Right atrium auricular region (tissue), 2 donors: Measurements from ENCODE around the gene STK11IP. TPM values are rescaled to one million over a fixed set of nuclear protein-coding genes. Genes with fewer than 3 reads are reported as not detected.
A peak's percentile ranks its signal among the peaks of the same experiment; 100 is the strongest.

Source experiments
- DNase-seq: peaks from one replicate; pipeline ENCODE4 v3.0.0-alpha.2; 2019; ENCODE audit warnings: low spot score
- H3K27ac ChIP-seq, 2 donors: fragments of 200-600 bp; sonication (generic); 1 replicate in 1 of 2; 2 replicates in 1 of 2; pipeline ENCODE4 v1.5.1; 2016 to 2019
- H3K27me3 ChIP-seq, 2 donors: fragments of 200-600 bp; sonication (generic); one replicate each; pipeline versions ENCODE4 v1.5.1 to v1.6.0; 2017 to 2019
- H3K36me3 ChIP-seq: fragments of 200-600 bp; sonication (generic); one replicate; pipeline ENCODE4 v1.5.1; 2016
- H3K4me1 ChIP-seq, 2 donors: fragments of 200-600 bp; sonication (generic); one replicate each; pipeline versions ENCODE4 v1.5.1 to v1.6.0; 2017 to 2019
- H3K4me3 ChIP-seq, 2 donors: fragments of 200-600 bp; sonication (generic); 1 replicate in 1 of 2; 2 replicates in 1 of 2; pipeline ENCODE4 v1.5.1; 2017 to 2019; ENCODE audit warnings: mild to moderate bottlenecking in 1 of 2, moderate library complexity in 1 of 2
- H3K9me3 ChIP-seq, 2 donors: fragments of 200-600 bp; sonication (generic); one replicate each; pipeline ENCODE4 v1.5.1; 2019
- total RNA-seq, 2 donors: library from RNA; depleted of rRNA; stranded (reverse); fragments of >200 nt; gene quantifications; one replicate each; pipeline ENCODE4 v1.1.0, GENCODE V29; 2016
- TF ChIP-seq, protein P1 (sequence below), 2 donors: fragments of 200-600 bp; sonication (generic); IDR thresholded peaks; one replicate each; pipeline ENCODE4 v1.5.1; 2019; ENCODE audit warnings: antibody characterized with exemption in 2 of 2

The STK11IP gene
- total RNA-seq, 2 donors from 2014 or later = 5.5 to 6.6 TPM

DNA sequence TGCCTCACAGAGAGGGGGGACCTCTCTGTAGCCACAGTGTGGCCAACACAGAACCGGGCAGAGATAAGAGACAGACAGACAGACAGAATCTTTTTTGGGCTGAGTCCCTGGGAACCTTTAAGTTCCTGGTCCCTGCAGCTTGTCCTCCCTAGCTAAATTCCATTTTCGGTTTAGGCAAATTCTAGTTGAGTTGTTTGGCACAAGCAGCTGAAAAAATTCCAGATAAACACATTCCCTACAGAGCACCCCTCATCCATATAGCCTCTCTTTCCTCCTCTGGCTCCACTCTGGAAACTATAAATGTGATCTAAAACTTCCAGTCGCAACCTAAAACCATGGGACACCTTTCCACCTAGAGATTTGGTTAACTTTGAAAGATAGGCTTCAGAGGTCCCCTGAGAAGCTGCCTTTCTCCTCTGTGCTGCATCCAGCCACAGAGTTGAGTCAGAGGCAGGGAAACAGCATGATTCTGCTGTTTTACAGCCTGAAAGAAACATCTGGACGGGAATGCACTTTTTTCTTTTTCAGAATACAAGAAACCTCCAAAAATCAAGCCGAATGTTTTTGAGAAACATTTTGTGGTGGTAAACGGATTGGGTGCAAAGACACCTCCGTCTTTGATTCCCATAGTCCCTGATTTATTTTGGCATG lies 60.7 kb downstream of the STK11IP start:
- H3K36me3 ChIP-seq = no peaks in the 10 kb centered on the region
- peaks cover 0 to 6% of the 10 kb centered on the region in 2 donors for H3K9me3 ChIP-seq
- TF ChIP-seq, protein P1, sequence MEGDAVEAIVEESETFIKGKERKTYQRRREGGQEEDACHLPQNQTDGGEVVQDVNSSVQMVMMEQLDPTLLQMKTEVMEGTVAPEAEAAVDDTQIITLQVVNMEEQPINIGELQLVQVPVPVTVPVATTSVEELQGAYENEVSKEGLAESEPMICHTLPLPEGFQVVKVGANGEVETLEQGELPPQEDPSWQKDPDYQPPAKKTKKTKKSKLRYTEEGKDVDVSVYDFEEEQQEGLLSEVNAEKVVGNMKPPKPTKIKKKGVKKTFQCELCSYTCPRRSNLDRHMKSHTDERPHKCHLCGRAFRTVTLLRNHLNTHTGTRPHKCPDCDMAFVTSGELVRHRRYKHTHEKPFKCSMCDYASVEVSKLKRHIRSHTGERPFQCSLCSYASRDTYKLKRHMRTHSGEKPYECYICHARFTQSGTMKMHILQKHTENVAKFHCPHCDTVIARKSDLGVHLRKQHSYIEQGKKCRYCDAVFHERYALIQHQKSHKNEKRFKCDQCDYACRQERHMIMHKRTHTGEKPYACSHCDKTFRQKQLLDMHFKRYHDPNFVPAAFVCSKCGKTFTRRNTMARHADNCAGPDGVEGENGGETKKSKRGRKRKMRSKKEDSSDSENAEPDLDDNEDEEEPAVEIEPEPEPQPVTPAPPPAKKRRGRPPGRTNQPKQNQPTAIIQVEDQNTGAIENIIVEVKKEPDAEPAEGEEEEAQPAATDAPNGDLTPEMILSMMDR (IDR thresholded peaks at IDR 0.05) = no peak
- H3K4me3 ChIP-seq = no peak overlapping the region
- H3K27ac ChIP-seq = peak overlapping the region; percentile 35 to 48
- H3K27me3 ChIP-seq = no peaks in the 10 kb centered on the region
- no peaks in the 10 kb centered on the region for H3K4me1 ChIP-seq
- DNase-seq = no peak

DNA sequence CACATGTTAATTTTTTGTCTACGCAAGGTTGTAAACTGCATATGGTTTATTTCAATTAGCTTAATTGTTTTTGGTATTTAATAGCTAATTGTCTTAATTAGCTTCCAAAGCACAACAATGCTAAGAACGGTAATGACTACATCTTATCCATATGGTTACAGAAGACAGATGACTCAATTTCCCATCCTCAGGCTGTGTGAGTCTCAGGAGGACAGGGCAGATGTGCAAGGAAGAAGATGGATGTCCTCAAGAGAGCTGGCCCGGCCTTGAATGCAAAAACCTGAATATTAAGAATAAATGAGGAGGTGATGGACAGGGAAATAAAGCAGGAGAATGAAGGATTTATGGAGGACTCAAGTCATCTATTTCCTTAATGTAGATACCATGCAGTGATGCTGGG lies 61.2 kb downstream of the STK11IP start:
- no peak for DNase-seq
- H3K27ac ChIP-seq = no peak overlapping the region

DNA sequence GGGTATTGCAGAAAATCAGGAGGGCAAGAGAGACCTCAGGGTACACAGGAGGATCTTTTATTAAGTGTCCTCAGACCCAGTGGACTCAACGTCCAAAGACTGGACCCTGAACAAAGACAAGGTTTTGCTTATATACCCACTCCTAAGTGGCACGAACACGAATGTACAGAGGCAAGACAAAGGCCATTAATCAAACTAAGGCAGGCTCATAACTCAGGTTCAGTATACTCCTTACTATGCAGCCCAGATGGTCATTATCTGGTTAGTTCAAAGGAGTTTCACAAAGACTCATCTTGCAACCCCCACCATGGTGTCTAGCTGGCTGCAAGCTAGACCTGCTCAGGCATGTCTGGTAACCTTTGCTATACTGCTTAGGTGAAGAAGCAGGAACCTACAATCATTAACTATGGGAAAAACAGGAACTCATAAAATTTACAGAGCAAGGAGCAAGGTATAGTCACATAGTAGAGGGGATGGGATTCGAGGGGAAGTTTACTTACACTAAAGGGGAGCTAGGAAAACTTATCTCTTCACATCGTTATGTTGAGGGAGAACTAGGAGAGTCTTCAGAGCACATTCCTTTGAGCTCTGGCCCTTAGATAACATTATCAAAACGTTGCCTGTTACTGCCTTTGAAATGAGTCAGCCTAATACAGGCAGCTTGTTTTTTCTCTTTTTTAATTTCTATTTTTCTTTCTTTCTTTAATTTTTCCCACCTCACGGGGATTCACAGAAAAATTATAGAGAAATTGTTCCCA lies 63.7 kb downstream of the STK11IP start:
- TF ChIP-seq, protein P1 (IDR thresholded peaks at IDR 0.05) = no peak
- no peak for DNase-seq
- peaks cover 0 to 13% of the 10 kb centered on the region in 2 donors for H3K4me1 ChIP-seq
- H3K4me3 ChIP-seq = no peak overlapping the region
- no peak overlapping the region for H3K27ac ChIP-seq
- H3K36me3 ChIP-seq = no peaks in the 10 kb centered on the region
- peaks cover 0 to 6% of the 10 kb centered on the region in 2 donors for H3K9me3 ChIP-seq
- H3K27me3 ChIP-seq = no peaks in the 10 kb centered on the region

More for the DNA sequence above, 61.2 kb downstream of the STK11IP start:
- no peaks in the 10 kb centered on the region for H3K27me3 ChIP-seq
- no peaks in the 10 kb centered on the region for H3K36me3 ChIP-seq
- peaks cover 0 to 6% of the 10 kb centered on the region in 2 donors for H3K9me3 ChIP-seq
- TF ChIP-seq, protein P1 (IDR thresholded peaks at IDR 0.05) = no peak
- no peak overlapping the region for H3K4me3 ChIP-seq
- no peaks in the 10 kb centered on the region for H3K4me1 ChIP-seq

DNA sequence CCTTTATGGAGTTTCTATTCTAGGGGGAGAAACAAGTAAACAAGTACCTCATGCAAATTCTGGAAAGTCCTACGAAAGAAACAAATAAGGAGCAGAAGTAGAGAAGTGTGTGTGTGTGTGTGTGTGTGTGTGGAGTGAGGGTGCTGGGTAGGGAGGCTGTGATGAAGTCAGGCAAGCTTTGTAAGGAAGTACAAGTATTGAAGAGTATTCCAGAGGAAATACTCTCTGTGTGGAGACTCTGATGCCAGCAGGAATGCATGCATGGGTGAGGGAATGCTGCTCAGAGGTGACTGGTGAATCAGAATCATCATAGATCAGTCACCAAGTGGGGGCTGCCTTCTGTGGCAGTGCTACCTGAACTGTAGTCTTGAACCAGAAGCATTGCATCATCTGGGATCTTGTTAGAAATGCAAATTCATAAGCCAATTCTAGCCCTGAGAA lies 64.3 kb downstream of the STK11IP start:
- Histone ChIP-seq H3K4me1 (peaks cover 0 to 13% of the 10 kb centered on the region in 2 donors), H3K27ac (no peak overlapping the region), H3K36me3 (no peaks in the 10 kb centered on the region), H3K27me3 (no peaks in the 10 kb centered on the region), H3K9me3 (peaks cover 0 to 6% of the 10 kb centered on the region in 2 donors), H3K4me3 (no peak overlapping the region)
- TF ChIP-seq, protein P1 (IDR thresholded peaks at IDR 0.05) = no peak
- no peak for DNase-seq

DNA sequence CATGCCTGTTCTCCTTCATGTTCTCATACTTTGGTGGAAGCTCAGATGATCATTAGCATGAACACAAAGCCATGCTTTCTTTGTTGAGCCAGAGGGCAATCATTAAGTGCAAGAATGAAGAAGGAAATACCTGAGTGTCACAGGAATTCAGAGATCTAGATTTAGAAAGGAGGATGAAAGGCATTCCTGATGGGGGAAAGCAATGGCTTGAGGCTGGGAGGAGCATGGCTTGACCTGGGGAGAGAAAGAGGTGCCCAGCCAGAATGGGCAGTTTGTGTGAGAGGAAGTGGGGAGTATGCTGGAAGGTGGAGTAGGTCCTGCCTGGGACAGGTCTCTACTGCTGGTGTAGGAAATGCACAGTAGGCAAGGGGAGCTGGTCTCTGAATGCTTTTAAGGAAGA lies 64.9 kb downstream of the STK11IP start:
- no peak overlapping the region for H3K27ac ChIP-seq
- H3K4me3 ChIP-seq = no peak overlapping the region
- H3K9me3 ChIP-seq = peaks cover 0 to 6% of the 10 kb centered on the region in 2 donors
- no peaks in the 10 kb centered on the region for H3K36me3 ChIP-seq
- H3K27me3 ChIP-seq = no peaks in the 10 kb centered on the region
- peaks cover 0 to 13% of the 10 kb centered on the region in 2 donors for H3K4me1 ChIP-seq
- DNase-seq = no peak
- TF ChIP-seq, protein P1 (IDR thresholded peaks at IDR 0.05) = no peak
